BLaER1 (cell line): ENCODE measurements around the gene PABPC1L.

Experiments
- H3K27ac ChIP-seq: shearing (Covaris generic); formaldehyde crosslinking; 2 replicates; pipeline ENCODE4 v1.8.1; 2022
- H3K27me3 ChIP-seq: shearing (Covaris generic); formaldehyde crosslinking; 2 replicates; pipeline ENCODE4 v1.8.1; 2022
- H3K36me3 ChIP-seq: shearing (Covaris generic); formaldehyde crosslinking; 2 replicates; pipeline ENCODE4 v1.8.1; 2022
- H3K4me1 ChIP-seq: shearing (Covaris generic); formaldehyde crosslinking; 2 replicates; pipeline ENCODE4 v1.8.1; 2022
- H3K4me2 ChIP-seq: shearing (Covaris generic); formaldehyde crosslinking; 2 replicates; pipeline ENCODE4 v1.8.1; 2022
- H3K4me3 ChIP-seq: shearing (Covaris generic); formaldehyde crosslinking; 2 replicates; pipeline ENCODE4 v1.8.1; 2022
- H3K9ac ChIP-seq: shearing (Covaris generic); formaldehyde crosslinking; 2 replicates; pipeline ENCODE4 v1.8.1; 2022
- H3K9me3 ChIP-seq: shearing (Covaris generic); formaldehyde crosslinking; 2 replicates; pipeline ENCODE4 v1.8.1; 2022
- H4K20me1 ChIP-seq: shearing (Covaris generic); formaldehyde crosslinking; 2 replicates; pipeline ENCODE4 v1.8.1; 2022
- Cebpa-rat ChIP-seq: shearing (Covaris generic); IDR thresholded peaks from 2 replicates; pipeline ENCODE4 v1.8.1; 2022

The PABPC1L gene

GRCh38 chr20:44963325-44964215 is 53.7 kb downstream of the PABPC1L start:
- H3K4me3 ChIP-seq = no peak overlapping the region
- no peak overlapping the region for H3K9ac ChIP-seq

GRCh38 chr20:44965651-44966029 is 55.8 kb downstream of the PABPC1L start:
- Histone ChIP-seq H3K4me1 (peaks cover 56% of the 10 kb centered on the region), H3K4me3 (peak overlapping the region; percentile 88), H3K4me2 (peak overlapping the region; percentile 96), H3K9ac (peak overlapping the region; percentile 83), H3K27ac (peak overlapping the region; percentile 82), H3K9me3 (no peaks in the 10 kb centered on the region), H3K36me3 (no peaks in the 10 kb centered on the region), H4K20me1 (peaks cover 18% of the 10 kb centered on the region; the same call in 1 of the 2 replicates), H3K27me3 (no peaks in the 10 kb centered on the region)
- TF ChIP-seq Cebpa-rat = no peak

More at GRCh38 chr20:44963325-44964215, 53.7 kb downstream of the PABPC1L start:
- H3K9me3 ChIP-seq = no peaks in the 10 kb centered on the region
- peaks cover under 1% of the 10 kb centered on the region; the same call in 1 of the 2 replicates for H3K36me3 ChIP-seq
- H4K20me1 ChIP-seq = peaks cover 19% of the 10 kb centered on the region
- H3K27ac ChIP-seq = no peak overlapping the region
- peaks cover 49% of the 10 kb centered on the region for H3K4me1 ChIP-seq
- H3K4me2 ChIP-seq = no peak overlapping the region
- no peak for TF ChIP-seq Cebpa-rat
- no peaks in the 10 kb centered on the region for H3K27me3 ChIP-seq

- Histone ChIP-seq H3K4me2 (peak within 1 kb of the TSS; percentile 96), H3K27me3 (no peaks in the 10 kb centered on the region), H3K9ac (peak within 1 kb of the TSS; percentile 83), H4K20me1 (peaks cover 18% of the 10 kb centered on the region; the same call in 1 of the 2 replicates), H3K27ac (peak within 1 kb of the TSS; percentile 82), H3K36me3 (no peaks in the 10 kb centered on the region), H3K9me3 (no peaks in the 10 kb centered on the region), H3K4me3 (peak within 1 kb of the TSS; percentile 88), H3K4me1 (peaks cover 58% of the 10 kb centered on the region)
- no peak for TF ChIP-seq Cebpa-rat
Measured at GRCh38 chr20:44966030-44966961, 56.4 kb downstream of the PABPC1L start, which contains the start of gene STK4. Gene STK4, plus strand, starts transcription at chr20:44966512. Its CDS starts 57 bp downstream, at chr20:44966569.

- Histone ChIP-seq H3K9ac (peak overlapping the region; percentile 83), H4K20me1 (peaks cover 18% of the 10 kb centered on the region; the same call in 1 of the 2 replicates), H3K4me1 (peaks cover 60% of the 10 kb centered on the region), H3K4me3 (peak overlapping the region; percentile 88), H3K4me2 (peak overlapping the region; percentile 96), H3K9me3 (no peaks in the 10 kb centered on the region), H3K36me3 (peaks cover 5% of the 10 kb centered on the region; the same call in 1 of the 2 replicates), H3K27me3 (no peaks in the 10 kb centered on the region), H3K27ac (peak overlapping the region; percentile 82)
- TF ChIP-seq Cebpa-rat = no peak
Measured at GRCh38 chr20:44967207-44967807, 57.4 kb downstream of the PABPC1L start.

- no peaks in the 10 kb centered on the region for H3K27me3 ChIP-seq
- H3K4me1 ChIP-seq = peaks cover 53% of the 10 kb centered on the region
- no peak overlapping the region for H3K27ac ChIP-seq
- H3K9me3 ChIP-seq = no peaks in the 10 kb centered on the region
- no peak for TF ChIP-seq Cebpa-rat
- H3K36me3 ChIP-seq = peaks cover 22% of the 10 kb centered on the region
- no peak overlapping the region for H3K9ac ChIP-seq
- H3K4me2 ChIP-seq = peak overlapping the region; percentile 96
- peaks cover 18% of the 10 kb centered on the region; the same call in 1 of the 2 replicates for H4K20me1 ChIP-seq
- no peak overlapping the region for H3K4me3 ChIP-seq
Measured at GRCh38 chr20:44969300-44969894, 59.5 kb downstream of the PABPC1L start.

GRCh38 chr20:44970243-44970757 is 60.4 kb downstream of the PABPC1L start:
- Histone ChIP-seq H3K9me3 (no peaks in the 10 kb centered on the region), H3K27ac (peak overlapping the region; percentile 18; the same call in 1 of the 2 replicates), H3K4me3 (no peak overlapping the region), H4K20me1 (peaks cover 18% of the 10 kb centered on the region; the same call in 1 of the 2 replicates), H3K27me3 (no peaks in the 10 kb centered on the region), H3K9ac (no peak overlapping the region), H3K4me1 (peaks cover 52% of the 10 kb centered on the region), H3K36me3 (peaks cover 31% of the 10 kb centered on the region), H3K4me2 (peak overlapping the region; percentile 96)
- no peak for TF ChIP-seq Cebpa-rat

- no peak for TF ChIP-seq Cebpa-rat
- no peak overlapping the region for H3K9ac ChIP-seq
- no peak overlapping the region for H3K4me2 ChIP-seq
- H3K27ac ChIP-seq = no peak overlapping the region
- peaks cover 48% of the 10 kb centered on the region for H3K36me3 ChIP-seq
- no peaks in the 10 kb centered on the region for H3K9me3 ChIP-seq
- H3K27me3 ChIP-seq = no peaks in the 10 kb centered on the region
- H3K4me1 ChIP-seq = peaks cover 38% of the 10 kb centered on the region
- H3K4me3 ChIP-seq = no peak overlapping the region
- H4K20me1 ChIP-seq = peaks cover 16% of the 10 kb centered on the region; the same call in 1 of the 2 replicates
Measured at GRCh38 chr20:44973053-44973452, 63.2 kb downstream of the PABPC1L start.

- no peaks in the 10 kb centered on the region for H4K20me1 ChIP-seq
- TF ChIP-seq Cebpa-rat = no peak
- no peak overlapping the region for H3K4me3 ChIP-seq
- H3K27ac ChIP-seq = no peak overlapping the region
- H3K4me2 ChIP-seq = no peak overlapping the region
- H3K4me1 ChIP-seq = peaks cover 27% of the 10 kb centered on the region
- peaks cover 66% of the 10 kb centered on the region for H3K36me3 ChIP-seq
- no peaks in the 10 kb centered on the region for H3K27me3 ChIP-seq
- no peak overlapping the region for H3K9ac ChIP-seq
- no peaks in the 10 kb centered on the region for H3K9me3 ChIP-seq
Measured at GRCh38 chr20:44976698-44977097, 66.8 kb downstream of the PABPC1L start.
